Epidermal melanocyte (primary cell): ENCODE results near the gene WASHC4.

ENCODE experiments used
- DNase-seq: peaks from one replicate; pipeline ENCODE4 v3.0.0; 2011; ENCODE audit warnings: low spot score; ENCODE audit not compliant: insufficient read length

Gene WASHC4

GRCh38 chr12:105205322-105206048, 98.0 kb downstream of the WASHC4 start:
- no peak for DNase-seq

- no peak for DNase-seq
These were observed 99.3 kb downstream of the WASHC4 start for GRCh38 chr12:105206686-105207374.

- DNase-seq = no peak
These were observed 101.6 kb downstream of the WASHC4 start for GRCh38 chr12:105209091-105209490.

GRCh38 chr12:105212438-105212837, 104.9 kb downstream of the WASHC4 start:
- DNase-seq = no peak

GRCh38 chr12:105214148-105214547, 106.6 kb downstream of the WASHC4 start:
- no peak for DNase-seq

GRCh38 chr12:105214670-105215375, 107.3 kb downstream of the WASHC4 start:
- no peak for DNase-seq

GRCh38 chr12:105218434-105218833, 110.9 kb downstream of the WASHC4 start:
- no peak for DNase-seq
